Natural killer cell (primary cell): ENCODE results near the gene ABCA2. TPM values are rescaled to one million over a fixed set of nuclear protein-coding genes. Genes with fewer than 3 reads are reported as not detected.

Experiments used
- ATAC-seq, 3 donors: fragments of 150-1000 bp in 2 of 3; fragments of 200-7000 bp in 1 of 3; cut with Tn5 transposase; 1 replicate in 1 of 3; 2 replicates in 2 of 3; pipeline ENCODE4 v1.10.0; 2021; ENCODE audit warnings: mild to moderate bottlenecking in 2 of 3, moderate library complexity in 2 of 3
- DNase-seq, 2 donors: peaks; one replicate each; pipeline versions ENCODE4 v3.0.0 to v3.0.0-alpha.2; 2013 to 2021; ENCODE audit warnings: mixed read lengths in 1 of 2
- H3K27ac ChIP-seq: one replicate; pipeline ENCODE4 v1.5.1; 2013; ENCODE audit warnings: mild to moderate bottlenecking, low read length
- H3K27me3 ChIP-seq: one replicate; pipeline ENCODE4 v1.6.1; 2013; ENCODE audit warnings: low read length; ENCODE audit not compliant: control insufficient read depth, insufficient read depth
- H3K36me3 ChIP-seq: one replicate; pipeline ENCODE4 v1.6.1; 2013; ENCODE audit warnings: low read length; ENCODE audit not compliant: control insufficient read depth, insufficient read depth
- H3K4me1 ChIP-seq: one replicate; pipeline ENCODE4 v1.6.1; 2013; ENCODE audit warnings: low read length; ENCODE audit not compliant: control insufficient read depth, insufficient read depth
- H3K4me3 ChIP-seq: one replicate; pipeline ENCODE4 v1.5.1; 2013; ENCODE audit warnings: low read length
- H3K9me3 ChIP-seq: one replicate; pipeline ENCODE4 v1.6.1; 2013; ENCODE audit warnings: low read length; ENCODE audit not compliant: control insufficient read depth, insufficient read depth
- H3K27ac Mint-ChIP-seq, 2 donors: one replicate each; pipeline ENCODE4 v1.8.0; 2022; ENCODE audit warnings: mild to moderate bottlenecking in 2 of 2, mixed read lengths in 2 of 2, moderate library complexity in 1 of 2
- H3K27me3 Mint-ChIP-seq, 2 donors: one replicate each; pipeline ENCODE4 v1.8.0; 2022; ENCODE audit warnings: low read depth in 2 of 2, mixed read lengths in 2 of 2
- H3K36me3 Mint-ChIP-seq: one replicate; pipeline ENCODE4 v1.8.0; 2022; ENCODE audit warnings: mixed read lengths
- H3K4me1 Mint-ChIP-seq, 2 donors: one replicate each; pipeline ENCODE4 v1.8.0; 2022; ENCODE audit warnings: mixed read lengths in 2 of 2
- H3K4me3 Mint-ChIP-seq: one replicate; pipeline ENCODE4 v1.8.0; 2022; ENCODE audit warnings: mild to moderate bottlenecking, moderate library complexity, mixed read lengths
- H3K9me3 Mint-ChIP-seq, 2 donors: one replicate each; pipeline ENCODE4 v1.8.0; 2022; ENCODE audit warnings: mixed read lengths in 2 of 2
- CTCF ChIP-seq: fragments of 200-600 bp; IDR thresholded peaks from one replicate; pipeline ENCODE4 v1.8.0; 2022; ENCODE audit warnings: antibody characterized with exemption
- WGBS: methylation state at CpG from one replicate; pipeline ENCODE4 v1.1.7; 2013; ENCODE audit warnings: missing lambda C conversion rate; ENCODE audit not compliant: insufficient coverage; 5-methylcytosine and 5-hydroxymethylcytosine counted together
- intact Hi-C: fragments of 100-400 bp; cut with micrococcal nuclease; formaldehyde crosslinking; loops from one replicate; pipeline ENCODE4 v1.14.2; 2022
- total RNA-seq, 4 donors: library from RNA; stranded (reverse); fragments of 120-200 nt in 1 of 4; gene quantifications; one replicate each; pipeline versions ENCODE4 v1.2.3 to v1.2.4, GENCODE V29; 2013 to 2022

Gene ABCA2
- total RNA-seq, 3 donors from 2014 or later (not counting 1 experiment from before 2014, with no cell fraction given): 356 to 416 (median 357) TPM

GRCh38 chr9:137009938-137010732 is 17.9 kb downstream of the ABCA2 start:
- Histone ChIP-seq H3K36me3 (peaks cover 50% of the 10 kb centered on the region), H3K27ac (no peak overlapping the region), H3K4me1 (peaks cover 15% of the 10 kb centered on the region), H3K9me3 (no peaks in the 10 kb centered on the region), H3K27me3 (no peaks in the 10 kb centered on the region), H3K4me3 (no peak overlapping the region)
- Mint-ChIP-seq H3K27ac (no peak overlapping the region), H3K9me3 (no peaks in the 10 kb centered on the region), H3K36me3 (no peaks in the 10 kb centered on the region), H3K4me1 (peaks cover 7 to 13% of the 10 kb centered on the region in 2 donors), H3K4me3 (no peak overlapping the region), H3K27me3 (no peaks in the 10 kb centered on the region)
- 97% methylated on average over 48 of the region's 49 CpGs for WGBS
- no peak for ATAC-seq
- DNase-seq: no peak
- no peak for TF ChIP-seq CTCF
- intact Hi-C loops: no loop called here

- H3K4me1 ChIP-seq: peaks cover 19% of the 10 kb centered on the region
- H3K9me3 Mint-ChIP-seq: no peaks in the 10 kb centered on the region
These were observed 18.8 kb downstream of the ABCA2 start for GRCh38 chr9:137009217-137009616.

GRCh38 chr9:137008312-137008711 is 19.7 kb downstream of the ABCA2 start:
- no peak overlapping the region for H3K4me3 ChIP-seq
- ATAC-seq: no peak
- no peaks in the 10 kb centered on the region for H3K27me3 Mint-ChIP-seq
- H3K4me3 Mint-ChIP-seq: no peak overlapping the region
- H3K27ac ChIP-seq: no peak overlapping the region
- no peaks in the 10 kb centered on the region for H3K9me3 Mint-ChIP-seq
- H3K36me3 Mint-ChIP-seq: no peaks in the 10 kb centered on the region
- 86% methylated on average over 21 of the region's 22 CpGs for WGBS
- DNase-seq: no peak
- no peaks in the 10 kb centered on the region for H3K27me3 ChIP-seq
- no peaks in the 10 kb centered on the region for H3K9me3 ChIP-seq
- H3K27ac Mint-ChIP-seq: no peak overlapping the region
- intact Hi-C loops: no loop called here
- peaks cover 15 to 22% of the 10 kb centered on the region in 2 donors for H3K4me1 Mint-ChIP-seq
- TF ChIP-seq CTCF: no peak
- peaks cover 19% of the 10 kb centered on the region for H3K4me1 ChIP-seq
- peaks cover 32% of the 10 kb centered on the region for H3K36me3 ChIP-seq

More at GRCh38 chr9:137009217-137009616, 18.8 kb downstream of the ABCA2 start:
- DNase-seq: no peak
- H3K4me1 Mint-ChIP-seq: peaks cover 15 to 22% of the 10 kb centered on the region in 2 donors
- H3K27ac Mint-ChIP-seq: no peak overlapping the region
- ATAC-seq: no peak
- H3K27ac ChIP-seq: no peak overlapping the region
- TF ChIP-seq CTCF: no peak
- H3K36me3 ChIP-seq: peaks cover 41% of the 10 kb centered on the region
- H3K4me3 Mint-ChIP-seq: no peak overlapping the region
- no peaks in the 10 kb centered on the region for H3K27me3 Mint-ChIP-seq
- no peaks in the 10 kb centered on the region for H3K27me3 ChIP-seq
- WGBS: 97% methylated on average over 18 of the region's 18 CpGs
- H3K9me3 ChIP-seq: no peaks in the 10 kb centered on the region
- intact Hi-C loops: no loop called here
- H3K36me3 Mint-ChIP-seq: no peaks in the 10 kb centered on the region
- H3K4me3 ChIP-seq: no peak overlapping the region
